Neuronal stem cell (in vitro differentiated cells): ENCODE measurements around the gene DMRTB1.

ENCODE experiments used
- DNase-seq: peaks from one replicate; pipeline ENCODE4 v3.0.0-alpha.2; 2013; ENCODE audit warnings: low spot score
- H2AFZ ChIP-seq: one replicate; pipeline ENCODE4 v1.6.1; 2013; ENCODE audit warnings: mild to moderate bottlenecking, low read length, inconsistent platforms
- H2AK5ac ChIP-seq: 2 replicates; pipeline ENCODE4 v1.6.1; 2013; ENCODE audit warnings: low read depth, mild to moderate bottlenecking, inconsistent platforms, low read length, moderate library complexity, mixed read lengths
- H2BK120ac ChIP-seq: 2 replicates; pipeline ENCODE4 v1.6.1; 2013; ENCODE audit warnings: low read depth, mild to moderate bottlenecking, inconsistent platforms, low read length, moderate library complexity, mixed read lengths
- H2BK12ac ChIP-seq: one replicate; pipeline ENCODE4 v1.6.1; 2013; ENCODE audit warnings: low read length, inconsistent platforms
- H2BK15ac ChIP-seq: 2 replicates; pipeline ENCODE4 v1.6.1; 2013; ENCODE audit warnings: mild to moderate bottlenecking, low read length, inconsistent platforms, mixed read lengths
- H2BK5ac ChIP-seq: one replicate; pipeline ENCODE4 v1.6.1; 2013; ENCODE audit warnings: inconsistent platforms, mild to moderate bottlenecking, low read length, moderate library complexity
- H3K14ac ChIP-seq: one replicate; pipeline ENCODE4 v1.6.1; 2013; ENCODE audit warnings: low read length, inconsistent platforms
- H3K18ac ChIP-seq: 2 replicates; pipeline ENCODE4 v1.6.1; 2013; ENCODE audit warnings: low read length, inconsistent platforms
- H3K23ac ChIP-seq: 2 replicates; pipeline ENCODE4 v1.6.1; 2013; ENCODE audit warnings: low read depth, mild to moderate bottlenecking, mixed read lengths, low read length, inconsistent platforms; ENCODE audit not compliant: poor library complexity
- H3K27ac ChIP-seq: replicated peaks from 3 replicates; pipeline ENCODE4 v1.5.1; 2013; ENCODE audit warnings: low read length, inconsistent platforms
- H3K27me3 ChIP-seq, 3 experiments: 2 replicates each; pipeline ENCODE4 v1.6.1; 2013; ENCODE audit warnings: low read length in 3 of 3, mild to moderate bottlenecking in 2 of 3, inconsistent platforms in 1 of 3, low read depth in 1 of 3, mixed read lengths in 1 of 3, moderate library complexity in 1 of 3; ENCODE audit not compliant: control insufficient read depth in 3 of 3, insufficient read depth in 3 of 3
- H3K36me3 ChIP-seq, 2 donors: replicated peaks in 1 of 2; 2 replicates each; pipeline ENCODE4 v1.6.1; 2013; ENCODE audit warnings: low read length in 2 of 2; ENCODE audit not compliant: control insufficient read depth in 2 of 2, insufficient read depth in 2 of 2
- H3K4ac ChIP-seq: 2 replicates; pipeline ENCODE4 v1.6.1; 2013; ENCODE audit warnings: inconsistent platforms, mild to moderate bottlenecking, low read length, moderate library complexity
- H3K4me1 ChIP-seq, 2 donors: 1 replicate in 1 of 2; 2 replicates in 1 of 2; pipeline ENCODE4 v1.6.1; 2013; ENCODE audit warnings: low read length in 2 of 2, low read depth in 1 of 2; ENCODE audit not compliant: control insufficient read depth in 2 of 2, insufficient read depth in 1 of 2
- H3K4me2 ChIP-seq: one replicate; pipeline ENCODE4 v1.6.1; 2013; ENCODE audit warnings: mild to moderate bottlenecking, low read length, inconsistent platforms; ENCODE audit not compliant: insufficient read depth, poor library complexity, severe bottlenecking
- H3K4me3 ChIP-seq, 2 donors: 2 replicates each; pipeline ENCODE4 v1.5.1; 2013; ENCODE audit warnings: low read length in 2 of 2, mild to moderate bottlenecking in 2 of 2, inconsistent platforms in 1 of 2, moderate library complexity in 1 of 2
- H3K79me1 ChIP-seq: one replicate; pipeline ENCODE4 v1.6.1; 2013; ENCODE audit warnings: low read depth, mild to moderate bottlenecking, inconsistent platforms, low read length, moderate library complexity
- H3K9ac ChIP-seq: one replicate; pipeline ENCODE4 v1.6.1; 2013; ENCODE audit warnings: mild to moderate bottlenecking, low read depth, low read length, inconsistent platforms; ENCODE audit not compliant: poor library complexity
- H3K9me3 ChIP-seq, 2 donors: replicated peaks in 1 of 2; 2 replicates each; pipeline versions ENCODE3 to v1.6.1; 2013; ENCODE audit warnings: low read length in 2 of 2, mild to moderate bottlenecking in 2 of 2, inconsistent platforms in 1 of 2, low read depth in 1 of 2, mixed read lengths in 1 of 2, moderate library complexity in 1 of 2; ENCODE audit not compliant: control insufficient read depth in 2 of 2, insufficient read depth in 1 of 2
- H4K8ac ChIP-seq: one replicate; pipeline ENCODE4 v1.6.1; 2013; ENCODE audit warnings: low read depth, mild to moderate bottlenecking, inconsistent platforms, low read length, moderate library complexity
- H4K91ac ChIP-seq: one replicate; pipeline ENCODE4 v1.6.1; 2013; ENCODE audit warnings: low read length, low read depth, mild to moderate bottlenecking, inconsistent platforms; ENCODE audit not compliant: poor library complexity
- WGBS, 2 donors: extraction: QIAGEN DNeasy Blood & Tissue Kit; methylation state at CpG; one replicate each; pipeline ENCODE4 v1.1.7; 2013; ENCODE audit warnings: missing lambda C conversion rate in 2 of 2, mixed read lengths in 1 of 2; ENCODE audit not compliant: insufficient read length in 2 of 2, insufficient replicate concordance in 1 of 2; ENCODE audit errors: extremely low coverage in 2 of 2; 5-methylcytosine and 5-hydroxymethylcytosine counted together

The DMRTB1 gene

GRCh38 chr1:53513846-53514245, 54.6 kb downstream of the DMRTB1 start:
- Histone ChIP-seq H3K9me3 (no peaks in the 10 kb centered on the region), H3K79me1 (no peaks in the 10 kb centered on the region), H3K4ac (peak overlapping the region; percentile 27), H3K18ac (peak overlapping the region; percentile 74), H3K27me3 (peaks cover 0 to 23% (median 0%) of the 10 kb centered on the region in 3 experiments), H3K4me2 (no peak overlapping the region), H2BK15ac (peak overlapping the region; percentile 59), H3K23ac (peak overlapping the region; percentile 50), H3K4me3 (no peak overlapping the region), H2BK120ac (no peak overlapping the region), H2AFZ (no peak overlapping the region), H4K8ac (no peak overlapping the region), H3K14ac (no peak overlapping the region), H4K91ac (no peak overlapping the region), H3K27ac (no peak overlapping the region), H2AK5ac (peak overlapping the region; percentile 79), H3K4me1 (peaks cover 6 to 10% of the 10 kb centered on the region in 2 donors), H3K9ac (no peak overlapping the region), H2BK5ac (peak overlapping the region; percentile 57), H2BK12ac (no peak overlapping the region), H3K36me3 (no peaks in the 10 kb centered on the region)
- no CpG with 5 or more reads among the region's 7 CpGs for WGBS, 2 donors
- DNase-seq: no peak

- Histone ChIP-seq H3K36me3 (no peaks in the 10 kb centered on the region), H3K4me1 (peaks cover 2 to 8% of the 10 kb centered on the region in 2 donors), H3K79me1 (no peaks in the 10 kb centered on the region), H2AK5ac (peak overlapping the region; percentile 24), H2BK15ac (peak overlapping the region; percentile 59), H3K9me3 (no peaks in the 10 kb centered on the region), H3K14ac (no peak overlapping the region), H2BK5ac (no peak overlapping the region), H3K23ac (no peak overlapping the region), H2AFZ (no peak overlapping the region), H3K18ac (peak overlapping the region; percentile 20), H4K91ac (no peak overlapping the region), H3K9ac (no peak overlapping the region), H3K27me3 (peaks cover 0 to 28% (median 0%) of the 10 kb centered on the region in 3 experiments), H3K4me3 (no peak overlapping the region), H2BK120ac (peak overlapping the region; percentile 56), H3K4ac (no peak overlapping the region), H3K27ac (no peak overlapping the region), H2BK12ac (no peak overlapping the region), H4K8ac (no peak overlapping the region), H3K4me2 (no peak overlapping the region)
- no peak for DNase-seq
- WGBS, 2 donors: no CpG with 5 or more reads among the region's 10 CpGs
These were observed 55.2 kb downstream of the DMRTB1 start for GRCh38 chr1:53514436-53514835.

GRCh38 chr1:53516181-53516580, 57.0 kb downstream of the DMRTB1 start:
- H2BK5ac ChIP-seq: no peak overlapping the region
- no peak overlapping the region for H3K4me3 ChIP-seq
- peak overlapping the region; percentile 1 for H3K18ac ChIP-seq
- H3K4me1 ChIP-seq: peaks cover 0 to 12% of the 10 kb centered on the region in 2 donors
- H3K79me1 ChIP-seq: peaks cover 4% of the 10 kb centered on the region
- no peak for DNase-seq
- H4K8ac ChIP-seq: no peak overlapping the region
- no peak overlapping the region for H2AFZ ChIP-seq
- H3K27me3 ChIP-seq: peaks cover 0 to 31% (median 0%) of the 10 kb centered on the region in 3 experiments
- H3K27ac ChIP-seq: peak overlapping the region; percentile 23
- no peak overlapping the region for H2BK120ac ChIP-seq
- H2BK15ac ChIP-seq: no peak overlapping the region
- H3K4me2 ChIP-seq: no peak overlapping the region
- no peaks in the 10 kb centered on the region for H3K36me3 ChIP-seq
- no peak overlapping the region for H4K91ac ChIP-seq
- no peak overlapping the region for H3K9ac ChIP-seq
- no peak overlapping the region for H3K14ac ChIP-seq
- H2BK12ac ChIP-seq: peak overlapping the region; percentile 41
- H3K9me3 ChIP-seq: no peaks in the 10 kb centered on the region
- H2AK5ac ChIP-seq: no peak overlapping the region
- H3K4ac ChIP-seq: no peak overlapping the region
- WGBS, 2 donors: no CpG with 5 or more reads among the region's 7 CpGs
- no peak overlapping the region for H3K23ac ChIP-seq
